Common myeloid progenitor, CD34-positive (primary cell): ENCODE data around the gene ZNF692.

ENCODE experiments used
- CTCF ChIA-PET: fragments of 350-600 bp; sonication (Branson Sonifier 250); formaldehyde crosslinking; loops from one replicate; lab custom pipeline; 2021; ENCODE audit warnings: antibody characterized with exemption; lab: Charles Lee
- POLR2A ChIA-PET: fragments of 350-600 bp; sonication (Branson Sonifier 250); formaldehyde crosslinking; loops from one replicate; lab custom pipeline; 2021; ENCODE audit warnings: antibody characterized with exemption; lab: Charles Lee
- DNase-seq, 3 donors: peaks; one replicate each; pipeline versions ENCODE4 v3.0.0 to v3.0.0-alpha.2; 2013
- H3K27ac ChIP-seq, 2 experiments: 1 replicate in 1 of 2; 2 replicates in 1 of 2; pipeline ENCODE4 v1.7.0; 2013; ENCODE audit warnings: inconsistent platforms in 2 of 2, low read length in 2 of 2, mild to moderate bottlenecking in 2 of 2, low read depth in 1 of 2, moderate library complexity in 1 of 2; ENCODE audit not compliant: severe bottlenecking in 2 of 2, insufficient read depth in 1 of 2, poor library complexity in 1 of 2
- H3K27me3 ChIP-seq, 5 experiments: replicated peaks in 2 of 5; 1 replicate in 3 of 5; 2 replicates in 2 of 5; pipeline versions ENCODE4 v1.6.1 to v1.7.0; 2013; ENCODE audit warnings: low read length in 4 of 5, mild to moderate bottlenecking in 2 of 5, moderate library complexity in 2 of 5, inconsistent platforms in 1 of 5; ENCODE audit not compliant: insufficient read depth in 5 of 5, control insufficient read depth in 4 of 5
- H3K36me3 ChIP-seq, 4 experiments: 1 replicate in 2 of 4; 2 replicates in 2 of 4; pipeline versions ENCODE4 v1.6.1 to v1.7.0; 2013; ENCODE audit warnings: low read length in 3 of 4, control low read depth in 1 of 4, mild to moderate bottlenecking in 1 of 4; ENCODE audit not compliant: control insufficient read depth in 4 of 4, insufficient read depth in 4 of 4
- H3K4me1 ChIP-seq, 4 experiments: 1 replicate in 3 of 4; 2 replicates in 1 of 4; pipeline versions ENCODE4 v1.6.1 to v1.7.1; 2013; ENCODE audit warnings: low read length in 3 of 4, mild to moderate bottlenecking in 3 of 4, control low read depth in 1 of 4, inconsistent platforms in 1 of 4, moderate library complexity in 1 of 4; ENCODE audit not compliant: control insufficient read depth in 4 of 4, insufficient read depth in 4 of 4; ENCODE audit errors: control extremely low read depth in 1 of 4
- H3K4me3 ChIP-seq, 7 experiments: 1 replicate in 4 of 7; 2 replicates in 3 of 7; pipeline versions ENCODE4 v1.5.1 to v1.7.0; 2013; ENCODE audit warnings: mild to moderate bottlenecking in 7 of 7, low read length in 6 of 7, moderate library complexity in 6 of 7, inconsistent platforms in 2 of 7, low read depth in 2 of 7, control low read depth in 1 of 7; ENCODE audit not compliant: insufficient read depth in 4 of 7, control insufficient read depth in 1 of 7; ENCODE audit errors: extremely low read depth in 1 of 7
- H3K9me3 ChIP-seq, 5 experiments: 1 replicate in 4 of 5; 2 replicates in 1 of 5; pipeline versions ENCODE4 v1.6.1 to v1.7.1; 2013; ENCODE audit warnings: low read length in 4 of 5, mild to moderate bottlenecking in 2 of 5, inconsistent platforms in 1 of 5, low read depth in 1 of 5, moderate library complexity in 1 of 5; ENCODE audit not compliant: control insufficient read depth in 4 of 5, insufficient read depth in 2 of 5; ENCODE audit errors: control extremely low read depth in 1 of 5
- WGBS: methylation state at CpG from one replicate; pipeline ENCODE4 v1.1.5; 2013; ENCODE audit not compliant: insufficient coverage; 5-methylcytosine and 5-hydroxymethylcytosine counted together

The ZNF692 gene

DNA sequence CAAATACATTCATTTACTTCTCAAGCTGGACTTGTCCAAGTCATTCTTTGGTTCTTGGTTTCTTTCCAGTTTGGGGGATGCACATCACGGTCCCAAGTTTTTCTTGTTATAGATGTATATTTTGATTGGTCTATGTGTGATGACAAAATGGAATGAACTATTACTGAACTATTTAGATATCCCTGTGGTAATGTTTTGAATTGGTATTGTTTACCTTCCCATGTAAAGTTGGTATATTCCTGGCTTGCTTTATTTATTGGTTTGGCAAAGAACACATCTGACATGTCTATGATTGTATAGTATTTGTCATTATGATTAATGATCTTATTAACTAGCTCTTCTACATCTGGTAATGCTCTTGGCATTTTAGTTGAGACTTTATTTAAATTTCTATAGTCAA, 22.4 kb upstream of the ZNF692 start:
- no peaks in the 10 kb centered on the region for H3K9me3 ChIP-seq
- H3K27me3 ChIP-seq, result no peaks in the 10 kb centered on the region
- no peaks in the 10 kb centered on the region for H3K36me3 ChIP-seq
- no peak overlapping the region for H3K27ac ChIP-seq
- H3K4me1 ChIP-seq, result peaks cover 0 to 6% (median 0%) of the 10 kb centered on the region in 4 experiments
- WGBS, result no CpG with 5 or more reads among the region's 1 CpG
- DNase-seq, result no peak
- ChIA-PET CTCF (interaction anchor here (1.0 to 1.5 kb wide), 3 partner anchors 10 to 40 kb away, joined by 3 to 5 read pairs (median 3); no protein-coding TSS in a partner anchor), POLR2A (no interaction called here)
- H3K4me3 ChIP-seq, result no peak overlapping the region

DNA sequence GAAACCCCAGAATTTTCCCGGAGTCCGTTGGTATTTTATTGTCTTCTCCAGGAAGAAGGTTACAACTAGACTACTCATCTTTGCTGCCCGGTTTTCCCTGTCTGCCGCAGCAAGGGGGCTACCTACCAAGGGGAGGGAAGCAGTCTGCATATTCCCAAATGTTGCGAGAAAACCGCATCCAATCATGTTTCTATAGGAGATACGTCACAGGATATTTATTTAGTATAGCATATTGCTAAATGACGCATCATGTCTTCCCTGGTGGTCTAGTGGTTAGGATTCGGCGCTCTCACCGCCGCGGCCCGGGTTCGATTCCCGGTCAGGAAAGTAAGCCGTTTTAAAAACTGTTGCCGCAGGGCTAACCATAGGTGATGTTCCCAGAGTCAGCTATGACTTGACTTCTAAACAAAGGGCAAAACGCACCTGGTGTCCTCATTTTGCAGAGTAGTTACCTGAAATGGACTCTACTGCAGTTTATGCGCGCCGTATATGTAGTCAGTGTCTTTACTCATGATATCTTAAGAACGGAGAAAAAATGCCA, 15.2 kb upstream of the ZNF692 start:
- DNase-seq, result peak; percentile 90 to 94 (median 94)
- no peaks in the 10 kb centered on the region for H3K36me3 ChIP-seq
- WGBS, result 14% methylated on average over 20 of the region's 23 CpGs
- no peaks in the 10 kb centered on the region for H3K27me3 ChIP-seq
- H3K27ac ChIP-seq, result peak overlapping the region; percentile 79 to 94
- CTCF ChIA-PET, result interaction anchor here (0.8 to 3.5 kb wide), 9 partner anchors 10 to 50 kb away, joined by 3 to 18 read pairs (median 4); partner anchors contain the start of genes ZNF672 and ZNF692
- H3K4me1 ChIP-seq, result peaks cover 2 to 16% (median 7%) of the 10 kb centered on the region in 4 experiments
- H3K4me3 ChIP-seq, result peak overlapping the region; percentile 27 to 92 (median 86)
- POLR2A ChIA-PET, result interaction anchor here (1.0 to 1.8 kb wide), 4 partner anchors 14 to 35 kb away, joined by 3 to 10 read pairs (median 4); partner anchors contain the start of genes PGBD2 and ZNF692
- H3K9me3 ChIP-seq, result no peaks in the 10 kb centered on the region

DNA sequence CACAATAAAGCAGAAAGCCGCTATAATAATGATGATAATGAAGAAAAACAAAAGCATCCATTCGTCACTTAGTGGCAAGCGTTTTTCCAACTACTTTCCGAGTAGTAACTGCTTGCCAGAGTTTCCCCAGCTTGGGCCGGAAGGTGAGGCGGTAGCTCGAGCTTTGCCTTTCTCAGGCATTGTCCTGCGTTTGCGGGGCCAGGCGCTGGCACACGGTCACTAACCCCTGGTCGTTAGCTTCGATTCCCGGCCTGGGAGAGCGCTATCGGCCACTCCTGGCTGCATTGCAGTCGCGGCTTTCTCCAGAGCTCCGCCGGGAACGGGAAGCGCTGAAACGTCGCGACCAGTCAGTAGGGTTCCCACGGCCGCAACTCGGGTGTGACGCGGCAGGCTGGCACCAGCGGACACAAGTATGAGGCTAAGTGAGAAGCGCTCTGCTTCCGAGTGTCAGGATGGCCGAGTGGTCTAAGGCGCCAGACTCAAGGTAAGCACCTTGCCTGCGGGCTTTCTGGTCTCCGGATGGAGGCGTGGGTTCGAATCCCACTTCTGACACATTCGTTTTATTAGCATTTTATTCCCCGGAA, 14.6 kb upstream of the ZNF692 start:
- ChIA-PET POLR2A (interaction anchor here (1.0 to 2.0 kb wide), 5 partner anchors 11 to 35 kb away, joined by 3 to 10 read pairs (median 4); partner anchors contain the start of genes PGBD2 and ZNF692), CTCF (interaction anchor here (0.5 to 3.5 kb wide), 12 partner anchors 10 to 49 kb away, joined by 3 to 18 read pairs (median 4); partner anchors contain the start of genes ZNF672 and ZNF692)

DNA sequence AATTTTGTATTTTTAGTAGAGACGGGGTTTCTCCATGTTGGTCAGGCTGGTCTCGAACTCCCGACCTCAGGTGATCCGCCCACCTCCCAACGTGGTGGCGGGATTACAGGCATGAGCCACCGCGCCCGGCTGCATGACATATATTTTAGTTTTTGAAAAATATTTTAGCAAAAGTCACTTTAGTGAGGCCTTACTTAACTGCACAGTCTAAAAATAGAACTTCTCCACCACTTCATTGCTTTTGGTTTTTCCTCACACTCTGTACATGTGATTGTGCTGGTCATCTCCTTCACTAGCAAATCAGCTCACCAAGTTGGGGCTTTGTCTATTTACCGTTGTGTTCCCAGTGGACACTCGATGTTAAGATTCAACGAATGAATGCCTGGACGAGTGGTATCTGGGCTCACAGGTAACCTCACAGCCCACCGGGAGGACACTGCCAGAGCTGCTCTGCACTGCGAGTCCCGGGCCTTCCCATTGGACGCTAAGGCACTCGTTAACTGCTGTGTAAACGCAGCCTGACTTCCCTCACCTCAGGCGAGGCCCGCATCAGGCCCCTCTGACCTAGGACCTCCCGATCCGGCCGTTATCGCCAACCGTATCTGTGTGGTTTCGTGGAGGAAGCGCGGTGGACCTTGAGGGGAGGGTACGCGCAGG, 14.0 kb upstream of the ZNF692 start:
- ChIA-PET POLR2A (interaction anchor here (0.6 to 2.0 kb wide), 6 partner anchors 10 to 56 kb away, joined by 3 to 10 read pairs (median 4); partner anchors contain the start of genes PGBD2 and ZNF692), CTCF (interaction anchor here (0.5 to 3.5 kb wide), 11 partner anchors 9 to 49 kb away, joined by 3 to 18 read pairs (median 4); partner anchors contain the start of genes ZNF672 and ZNF692)
- Histone ChIP-seq H3K4me3 (peak overlapping the region; percentile 76 to 92 (median 86)), H3K4me1 (peaks cover 2 to 16% (median 7%) of the 10 kb centered on the region in 4 experiments), H3K36me3 (no peaks in the 10 kb centered on the region), H3K27me3 (no peaks in the 10 kb centered on the region), H3K9me3 (no peaks in the 10 kb centered on the region), H3K27ac (peak overlapping the region; percentile 79 to 94)
- 0% methylated on average over 22 of the region's 31 CpGs for WGBS
- peak in 2 of 3 donors; percentile 79 to 87 for DNase-seq

More for the DNA sequence above, 14.6 kb upstream of the ZNF692 start:
- peak overlapping the region; percentile 79 to 94 for H3K27ac ChIP-seq
- H3K4me3 ChIP-seq, result peak overlapping the region; percentile 76 to 92 (median 86)
- no peaks in the 10 kb centered on the region for H3K9me3 ChIP-seq
- H3K36me3 ChIP-seq, result no peaks in the 10 kb centered on the region
- no peaks in the 10 kb centered on the region for H3K27me3 ChIP-seq
- 0% methylated on average over 35 of the region's 41 CpGs for WGBS
- H3K4me1 ChIP-seq, result peaks cover 2 to 16% (median 7%) of the 10 kb centered on the region in 4 experiments
- peak; percentile 94 to 98 (median 97) for DNase-seq

DNA sequence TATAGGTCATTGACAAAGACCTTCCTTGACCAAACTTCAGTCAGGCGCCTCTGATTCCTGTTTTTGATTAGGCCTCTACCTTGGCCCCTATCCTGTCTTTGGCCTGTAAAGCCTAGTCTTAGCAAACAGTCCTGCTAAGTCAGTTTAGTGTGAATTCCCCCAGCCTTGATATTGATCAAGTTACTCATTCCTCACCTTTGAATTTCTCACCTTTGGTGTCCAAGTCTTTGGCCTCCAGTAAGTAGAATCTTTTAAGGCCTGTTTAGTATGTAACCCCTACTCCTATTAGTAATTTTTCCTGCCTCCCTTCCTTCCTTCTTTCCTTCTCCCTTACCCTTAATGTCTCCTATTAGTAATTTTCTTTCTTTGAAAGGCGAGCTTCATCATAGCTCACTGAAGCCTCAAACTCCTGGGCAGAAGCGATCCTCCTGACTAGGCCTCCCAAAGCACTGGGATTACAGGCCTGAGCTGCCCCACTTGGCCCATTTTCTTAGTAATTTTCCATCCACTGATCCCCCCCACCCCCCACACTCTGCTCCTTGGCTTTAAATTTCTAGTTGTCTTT, 13.0 kb upstream of the ZNF692 start:
- peaks cover 2 to 16% (median 7%) of the 10 kb centered on the region in 4 experiments for H3K4me1 ChIP-seq
- H3K27me3 ChIP-seq, result no peaks in the 10 kb centered on the region
- no peak for DNase-seq
- H3K36me3 ChIP-seq, result no peaks in the 10 kb centered on the region
- peak overlapping the region in 1 of 2 experiments; percentile 47 for H3K27ac ChIP-seq
- 100% methylated on average over 3 of the region's 3 CpGs for WGBS
- H3K4me3 ChIP-seq, result peak overlapping the region in 2 of 7 experiments; percentile 83 to 86
- ChIA-PET CTCF (interaction anchor here (3.5 kb wide), 1 partner anchor 30 kb away, joined by 13 read pairs; no protein-coding TSS in a partner anchor), POLR2A (interaction anchor here (2.0 kb wide), 1 partner anchor 9 kb away, joined by 4 read pairs; no protein-coding TSS in a partner anchor)
- H3K9me3 ChIP-seq, result no peaks in the 10 kb centered on the region

DNA sequence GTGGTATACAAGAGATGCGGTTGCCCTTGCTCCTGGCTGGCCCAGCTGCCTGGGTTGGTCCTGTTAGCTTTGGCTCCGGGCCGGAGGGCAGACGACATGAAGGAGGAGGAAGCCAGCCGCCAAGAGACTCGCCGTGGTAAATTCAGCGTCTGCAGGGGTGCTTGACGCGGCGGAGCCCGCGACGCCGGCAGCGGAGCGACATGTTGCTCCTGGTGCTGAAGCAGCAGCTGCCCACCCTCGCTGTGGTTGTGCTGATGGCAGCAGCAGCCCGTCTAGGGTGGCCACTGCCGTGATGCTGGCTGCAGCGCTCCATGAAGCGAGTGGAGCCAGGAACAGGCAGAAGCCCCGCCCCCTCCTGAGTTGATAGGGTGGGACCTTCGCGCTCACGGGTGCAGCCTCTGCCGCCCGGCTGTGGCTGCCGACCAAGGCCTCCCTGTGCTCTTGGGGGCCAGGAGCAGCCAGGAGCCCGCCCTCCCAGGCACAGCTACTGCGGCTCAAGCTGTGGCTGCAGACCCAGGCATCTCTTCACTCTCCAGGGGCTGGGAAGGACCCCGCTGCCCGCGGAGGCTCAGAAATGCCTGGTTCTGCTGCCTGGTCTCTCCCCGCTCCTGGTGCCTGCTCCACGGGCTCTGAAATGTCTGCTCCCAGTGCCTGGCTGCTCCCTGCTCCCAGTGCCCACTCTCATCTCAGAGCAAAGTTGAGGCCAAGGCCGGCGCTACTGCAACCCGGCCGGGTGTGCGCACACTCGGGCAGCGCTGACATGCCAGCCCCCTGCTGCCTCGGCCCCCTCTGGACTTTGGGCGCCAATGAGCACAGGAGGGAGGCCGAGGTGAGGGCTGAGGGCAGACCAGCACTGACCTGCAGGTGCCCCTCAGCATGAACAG, 4.4 kb upstream of the ZNF692 start:
- H3K27ac ChIP-seq, result no peak overlapping the region
- peak overlapping the region; percentile 59 to 85 (median 80) for H3K4me3 ChIP-seq
- CTCF ChIA-PET, result interaction anchor here (0.9 to 1.9 kb wide), 3 partner anchors 10 to 25 kb away, joined by 3 to 5 read pairs (median 5); partner anchors contain the start of gene ZNF672
- H3K9me3 ChIP-seq, result no peaks in the 10 kb centered on the region
- no peaks in the 10 kb centered on the region for H3K27me3 ChIP-seq
- peak; percentile 72 to 88 (median 83) for DNase-seq
- H3K36me3 ChIP-seq, result no peaks in the 10 kb centered on the region
- peaks cover 2 to 32% (median 29%) of the 10 kb centered on the region in 4 experiments for H3K4me1 ChIP-seq
- POLR2A ChIA-PET, result interaction anchor here (1.7 kb wide), 1 partner anchor 9 kb away, joined by 4 read pairs; no protein-coding TSS in a partner anchor
- 16% methylated on average over 39 of the region's 46 CpGs for WGBS
